ENCODE measurements around the gene CALML4.

Gene CALML4

GRCh38 chr15:68143785-68144184, 61.3 kb downstream of the CALML4 start:
- DNase-seq (ENCODE audit: low read depth), result no peak

DNA sequence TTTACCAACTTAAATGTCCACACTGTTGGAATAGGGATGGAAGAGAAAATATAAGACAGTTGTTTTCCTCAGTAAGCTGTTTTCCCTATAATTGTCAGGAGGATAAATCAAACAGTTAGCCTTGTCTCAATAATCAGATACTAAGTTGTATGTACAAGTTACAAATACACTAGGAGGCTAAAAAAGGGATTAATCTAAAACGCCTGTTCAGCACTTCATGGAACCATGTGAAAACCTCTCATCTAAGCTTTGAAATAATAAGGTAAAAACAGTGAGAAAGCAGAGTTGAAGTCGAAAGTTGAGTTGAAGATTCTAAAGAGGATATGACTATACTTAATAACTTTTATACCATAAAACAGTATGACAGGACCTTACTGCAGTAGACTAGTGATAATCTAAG, 62.0 kb downstream of the CALML4 start:
- DNase-seq (ENCODE audit: low read depth), result no peak

Data from activated T-helper 1 cell treated with Interleukin-2 at 50 U/mL for 16 hours (primary cell).